Aorta (tissue), 5 donors: ENCODE results near the gene MAP1LC3B. TPM values are rescaled to one million over a fixed set of nuclear protein-coding genes. Genes with fewer than 3 reads are reported as not detected.
"Not testable (repeated sequence)": the region's sequence is repeated elsewhere in the genome, so short reads cannot be mapped to it uniquely, and the experiment has no call there.

Experiments used
- ATAC-seq: fragments of 200-7000 bp; cut with Tn5 transposase; one replicate; pipeline ENCODE4 v1.9.1; 2022; ENCODE audit warnings: moderate library complexity; ENCODE audit not compliant: low FRiP score
- DNase-seq, 2 donors: peaks; one replicate each; pipeline ENCODE4 v3.0.0-alpha.2; 2020
- H3K27ac ChIP-seq, 2 donors: one replicate each; pipeline ENCODE4 v1.5.1; 2013; ENCODE audit warnings: low read length in 2 of 2, mild to moderate bottlenecking in 2 of 2, moderate library complexity in 2 of 2, control low read depth in 1 of 2, inconsistent platforms in 1 of 2, low read depth in 1 of 2
- H3K27me3 ChIP-seq, 2 donors: one replicate each; pipeline ENCODE4 v1.6.1; 2013; ENCODE audit warnings: control low read depth in 1 of 2, low read length in 1 of 2, mild to moderate bottlenecking in 1 of 2, moderate library complexity in 1 of 2; ENCODE audit not compliant: insufficient read depth in 2 of 2, control insufficient read depth in 1 of 2
- H3K36me3 ChIP-seq, 2 donors: one replicate each; pipeline ENCODE4 v1.6.1; 2013; ENCODE audit warnings: control low read depth in 1 of 2, low read length in 1 of 2, mild to moderate bottlenecking in 1 of 2; ENCODE audit not compliant: insufficient read depth in 2 of 2, control insufficient read depth in 1 of 2
- H3K4me1 ChIP-seq, 2 donors: one replicate each; pipeline ENCODE4 v1.6.1; 2013; ENCODE audit warnings: low read length in 2 of 2, control low read depth in 1 of 2, mild to moderate bottlenecking in 1 of 2, moderate library complexity in 1 of 2; ENCODE audit not compliant: insufficient read depth in 2 of 2, control insufficient read depth in 1 of 2
- H3K4me3 ChIP-seq, 2 donors: one replicate each; pipeline ENCODE4 v1.5.1; 2013; ENCODE audit warnings: low read length in 2 of 2, control low read depth in 1 of 2, mild to moderate bottlenecking in 1 of 2
- H3K9me3 ChIP-seq: one replicate; pipeline ENCODE4 v1.6.1; 2013; ENCODE audit warnings: mild to moderate bottlenecking, low read length; ENCODE audit not compliant: control insufficient read depth
- WGBS, 2 donors: extraction: QIAGEN DNeasy Blood & Tissue Kit; methylation state at CpG; one replicate each; pipeline ENCODE4 v1.1.7; 2013; 5-methylcytosine and 5-hydroxymethylcytosine counted together
- intact Hi-C, 2 donors: fragments of 100-400 bp; cut with DNase I; formaldehyde crosslinking; loops; one replicate each; pipeline versions ENCODE4 v1.14.2 to v1.15.0; 2022
- polyA plus RNA-seq, 2 donors: library from polyadenylated mRNA; stranded (reverse); fragments of 200-250 nt; gene quantifications; one replicate each; pipeline ENCODE4 v1.2.3, GENCODE V29; 2013
- total RNA-seq, 2 donors: library from RNA; stranded (reverse); fragmentation: NEBNext Ultra II Directional; extraction: Animal tissue kit (Norgen Biotek cat#: 25700); gene quantifications; one replicate each; pipeline ENCODE4 v1.2.1, GENCODE V29; 2021
- donor health status: healthy with polysubstance abuse.
- donor health status: Bipolar disorder and iron deficiency.
- donor health status: DM: no; HTN: no; CAD: no.
- donor health status: DM: no; HTN: no; CAD: no.
- donor health status: DM: yes; HTN: yes; CAD: no.

The MAP1LC3B gene
- total and polyA plus RNA-seq, 4 donors = 57.0 to 61.7 (median 60.7) TPM

GRCh38 chr16:87356491-87356853 lies 35.7 kb upstream of the MAP1LC3B start:
- Histone ChIP-seq H3K4me1 (no peaks in the 10 kb centered on the region), H3K36me3 (peaks cover 0 to 4% of the 10 kb centered on the region in 2 donors), H3K9me3 (no peaks in the 10 kb centered on the region), H3K27me3 (no peaks in the 10 kb centered on the region), H3K27ac (no peak overlapping the region), H3K4me3 (no peak overlapping the region)
- DNase-seq = no peak
- 88 to 90% methylated on average over 8 of the region's 8 CpGs for WGBS, 2 donors
- intact Hi-C loops = no loop called here
- no peak for ATAC-seq

GRCh38 chr16:87358250-87358649 lies 33.9 kb upstream of the MAP1LC3B start:
- Histone ChIP-seq H3K4me3 (no peak overlapping the region), H3K27me3 (no peaks in the 10 kb centered on the region), H3K9me3 (no peaks in the 10 kb centered on the region), H3K36me3 (peaks cover 0 to 4% of the 10 kb centered on the region in 2 donors), H3K4me1 (no peaks in the 10 kb centered on the region), H3K27ac (no peak overlapping the region)
- intact Hi-C loops = no loop called here
- ATAC-seq = no peak
- no peak for DNase-seq
- WGBS, 2 donors = 90 to 91% methylated on average over 17 of the region's 17 CpGs

- no peaks in the 10 kb centered on the region for H3K27me3 ChIP-seq
- DNase-seq (no peak), ATAC-seq (no peak)
- 81% methylated on average over 9 of the region's 9 CpGs for WGBS, 2 donors
- no peaks in the 10 kb centered on the region for H3K4me1 ChIP-seq
- H3K4me3 ChIP-seq = no peak overlapping the region
- no peak overlapping the region for H3K27ac ChIP-seq
- peaks cover 0 to 4% of the 10 kb centered on the region in 2 donors for H3K36me3 ChIP-seq
- no peaks in the 10 kb centered on the region for H3K9me3 ChIP-seq
- intact Hi-C loops = no loop called here
Observed at GRCh38 chr16:87358696-87359095, 33.4 kb upstream of the MAP1LC3B start.

GRCh38 chr16:87359121-87359520 lies 33.0 kb upstream of the MAP1LC3B start:
- Histone ChIP-seq H3K36me3 (peaks cover 0 to 4% of the 10 kb centered on the region in 2 donors), H3K4me3 (no peak overlapping the region), H3K9me3 (no peaks in the 10 kb centered on the region), H3K27me3 (no peaks in the 10 kb centered on the region), H3K4me1 (no peaks in the 10 kb centered on the region), H3K27ac (no peak overlapping the region)
- no peak for ATAC-seq
- DNase-seq = no peak
- WGBS, 2 donors = 94 to 96% methylated on average over 7 of the region's 7 CpGs
- intact Hi-C loops = no loop called here

GRCh38 chr16:87360862-87361610 lies 31.1 kb upstream of the MAP1LC3B start:
- H3K27ac ChIP-seq = no peak overlapping the region
- no peaks in the 10 kb centered on the region for H3K9me3 ChIP-seq
- DNase-seq (no peak), ATAC-seq (no peak)
- H3K36me3 ChIP-seq = peaks cover 0 to 4% of the 10 kb centered on the region in 2 donors
- H3K4me1 ChIP-seq = no peaks in the 10 kb centered on the region
- no peaks in the 10 kb centered on the region for H3K27me3 ChIP-seq
- WGBS, 2 donors = 97 to 98% methylated on average over 16 of the region's 16 CpGs
- no peak overlapping the region for H3K4me3 ChIP-seq
- intact Hi-C loops = no loop called here

GRCh38 chr16:87361916-87362619 lies 30.1 kb upstream of the MAP1LC3B start:
- intact Hi-C loops = no loop called here
- 95 to 98% methylated on average over 8 of the region's 8 CpGs for WGBS, 2 donors
- ATAC-seq (no peak), DNase-seq (no peak)
- no peaks in the 10 kb centered on the region for H3K27me3 ChIP-seq
- no peaks in the 10 kb centered on the region for H3K4me1 ChIP-seq
- H3K27ac ChIP-seq = no peak overlapping the region
- no peaks in the 10 kb centered on the region for H3K9me3 ChIP-seq
- no peak overlapping the region for H3K4me3 ChIP-seq
- peaks cover 0 to 4% of the 10 kb centered on the region in 2 donors for H3K36me3 ChIP-seq

- intact Hi-C loops, H3K4me1 ChIP-seq, H3K36me3 ChIP-seq, H3K27ac ChIP-seq, DNase-seq, H3K9me3 ChIP-seq, H3K27me3 ChIP-seq, H3K4me3 ChIP-seq, ATAC-seq: not testable (repeated sequence)
- 90 to 91% methylated on average over 13 of the region's 13 CpGs for WGBS, 2 donors
Observed at GRCh38 chr16:87362828-87363559, 29.1 kb upstream of the MAP1LC3B start.

GRCh38 chr16:87363771-87364455 lies 28.2 kb upstream of the MAP1LC3B start:
- H3K27ac ChIP-seq = no peak overlapping the region
- ATAC-seq (no peak), DNase-seq (no peak)
- no peak overlapping the region for H3K4me3 ChIP-seq
- 22 to 24% methylated on average over 17 of the region's 17 CpGs for WGBS, 2 donors
- H3K9me3 ChIP-seq = no peaks in the 10 kb centered on the region
- intact Hi-C loops = no loop called here
- H3K36me3 ChIP-seq = peaks cover 0 to 1% of the 10 kb centered on the region in 2 donors
- no peaks in the 10 kb centered on the region for H3K27me3 ChIP-seq
- H3K4me1 ChIP-seq = no peaks in the 10 kb centered on the region
